Liver (tissue), 9 donors: ENCODE measurements around the gene SP140L. TPM values are rescaled to one million over a fixed set of nuclear protein-coding genes. Genes with fewer than 3 reads are reported as not detected.

Source experiments
- DNase-seq: peaks from one replicate; pipeline ENCODE4 v3.0.0-alpha.2; 2017; ENCODE audit warnings: low spot score
- H3K27ac ChIP-seq, 2 donors: one replicate each; pipeline ENCODE4 v1.7.0; 2013; ENCODE audit warnings: inconsistent platforms in 2 of 2, low read length in 2 of 2, control low read depth in 1 of 2, low read depth in 1 of 2, mild to moderate bottlenecking in 1 of 2
- H3K27me3 ChIP-seq, 4 donors: one replicate each; pipeline versions ENCODE4 v1.6.1 to v1.7.0; 2013; ENCODE audit warnings: low read length in 3 of 4, inconsistent platforms in 1 of 4, mild to moderate bottlenecking in 1 of 4, moderate library complexity in 1 of 4; ENCODE audit not compliant: control insufficient read depth in 4 of 4, insufficient read depth in 4 of 4
- H3K36me3 ChIP-seq, 4 donors: one replicate each; pipeline versions ENCODE4 v1.6.1 to v1.7.0; 2013; ENCODE audit warnings: low read length in 3 of 4, mild to moderate bottlenecking in 3 of 4, low read depth in 1 of 4, moderate library complexity in 1 of 4; ENCODE audit not compliant: control insufficient read depth in 4 of 4, insufficient read depth in 3 of 4
- H3K4me1 ChIP-seq, 4 donors: one replicate each; pipeline versions ENCODE4 v1.6.1 to v1.7.0; 2013; ENCODE audit warnings: low read length in 3 of 4, mild to moderate bottlenecking in 3 of 4, moderate library complexity in 1 of 4; ENCODE audit not compliant: control insufficient read depth in 4 of 4, insufficient read depth in 4 of 4
- H3K4me3 ChIP-seq, 3 donors: one replicate each; pipeline versions ENCODE4 v1.6.1 to v1.7.0; 2013; ENCODE audit warnings: low read length in 3 of 3, control low read depth in 1 of 3, low read depth in 1 of 3, mild to moderate bottlenecking in 1 of 3
- H3K9ac ChIP-seq, 2 donors: one replicate each; pipeline ENCODE4 v1.7.0; 2013; ENCODE audit warnings: low read length in 2 of 2, mild to moderate bottlenecking in 2 of 2, moderate library complexity in 2 of 2, control low read depth in 1 of 2, low read depth in 1 of 2
- H3K9me3 ChIP-seq, 4 donors: one replicate each; pipeline versions ENCODE4 v1.6.1 to v1.7.0; 2013; ENCODE audit warnings: low read length in 3 of 4; ENCODE audit not compliant: control insufficient read depth in 4 of 4
- EGR1 ChIP-seq, 2 donors: IDR thresholded peaks; 2 replicates each; pipeline ENCODE4 v1.6.1; 2016 to 2018; ENCODE audit warnings: antibody characterized with exemption in 2 of 2, low read depth in 2 of 2
- FOXA2 ChIP-seq: IDR thresholded peaks from 2 replicates; pipeline ENCODE4 v1.6.1; 2016; ENCODE audit warnings: antibody characterized with exemption
- GABPA ChIP-seq, 2 donors: IDR thresholded peaks in 1 of 2; conservative IDR thresholded peaks in 1 of 2; 2 replicates each; pipeline ENCODE4 v1.6.1; 2016; ENCODE audit warnings: antibody characterized with exemption in 2 of 2, mild to moderate bottlenecking in 1 of 2, moderate library complexity in 1 of 2
- HNF4G ChIP-seq: IDR thresholded peaks from 2 replicates; pipeline ENCODE4 v1.6.1; 2016; ENCODE audit warnings: antibody characterized with exemption
- JUND ChIP-seq, 2 donors: IDR thresholded peaks; 2 replicates each; pipeline ENCODE4 v1.6.1; 2016; ENCODE audit warnings: antibody characterized with exemption in 2 of 2
- RAD21 ChIP-seq, 2 donors: IDR thresholded peaks; 2 replicates each; pipeline ENCODE4 v1.6.1; 2016; ENCODE audit warnings: antibody characterized with exemption in 2 of 2, mild to moderate bottlenecking in 2 of 2
- RXRA ChIP-seq, 2 donors: IDR thresholded peaks; 2 replicates each; pipeline ENCODE4 v1.6.1; 2017 to 2018; ENCODE audit warnings: antibody characterized with exemption in 2 of 2, mild to moderate bottlenecking in 1 of 2
- SP1 ChIP-seq: IDR thresholded peaks from 2 replicates; pipeline ENCODE4 v1.6.1; 2018; ENCODE audit warnings: antibody characterized with exemption, mild to moderate bottlenecking
- TAF1 ChIP-seq: conservative IDR thresholded peaks from 2 replicates; pipeline ENCODE4 v1.6.1; 2016; ENCODE audit warnings: antibody characterized with exemption, mild to moderate bottlenecking
- YY1 ChIP-seq: IDR thresholded peaks from 2 replicates; pipeline ENCODE4 v1.6.1; 2016; ENCODE audit warnings: antibody characterized with exemption, mild to moderate bottlenecking
- WGBS: extraction: QIAGEN DNeasy Blood & Tissue Kit; methylation state at CpG from one replicate; pipeline ENCODE4 v1.1.7; 2013; 5-methylcytosine and 5-hydroxymethylcytosine counted together
- polyA plus RNA-seq, 2 donors: library from polyadenylated mRNA; stranded (reverse) in 1 of 2; unstranded in 1 of 2; fragments of 200-250 nt in 1 of 2; fragments of >200 nt in 1 of 2; fragmentation: Nextera tagmentation in 1 of 2; extraction: Ambion mirVana in 1 of 2; gene quantifications; one replicate each; pipeline versions ENCODE4 v1.2.1 to v1.2.3, GENCODE V29; 2013 to 2015
- total RNA-seq, 2 donors: library from RNA; depleted of rRNA; stranded (reverse); fragments of >200 nt; gene quantifications; one replicate each; pipeline ENCODE4 v1.2.3, GENCODE V29; 2014
- TF ChIP-seq, protein P1 (sequence below): IDR thresholded peaks from 2 replicates; pipeline ENCODE4 v1.6.1; 2016; ENCODE audit warnings: antibody characterized with exemption, mild to moderate bottlenecking
- TF ChIP-seq, protein P2 (sequence below): IDR thresholded peaks from 2 replicates; pipeline ENCODE4 v1.6.1; 2016; ENCODE audit warnings: antibody characterized with exemption
- TF ChIP-seq, protein P3 (sequence below): fragments of 150-350 bp; IDR thresholded peaks from 2 replicates; pipeline ENCODE4 v1.5.1; 2017; ENCODE audit warnings: improper control_type of control experiment, low read depth, low read length; ENCODE audit not compliant: missing input control
- TF ChIP-seq, protein P4 (sequence below): IDR thresholded peaks from 2 replicates; pipeline ENCODE4 v1.6.1; 2016; ENCODE audit warnings: antibody characterized with exemption
- TF ChIP-seq, protein P5 (sequence below): IDR thresholded peaks from 2 replicates; pipeline ENCODE4 v1.6.1; 2016; ENCODE audit warnings: antibody characterized with exemption
- donor health status: healthy.
- donor health status: healthy.
- donor health status: healthy.
- donor health status: healthy.
- donor health status: healthy.

The SP140L gene
- total and polyA plus RNA-seq, 4 donors, result 3.1 to 21.5 (median 6.6) TPM

DNA sequence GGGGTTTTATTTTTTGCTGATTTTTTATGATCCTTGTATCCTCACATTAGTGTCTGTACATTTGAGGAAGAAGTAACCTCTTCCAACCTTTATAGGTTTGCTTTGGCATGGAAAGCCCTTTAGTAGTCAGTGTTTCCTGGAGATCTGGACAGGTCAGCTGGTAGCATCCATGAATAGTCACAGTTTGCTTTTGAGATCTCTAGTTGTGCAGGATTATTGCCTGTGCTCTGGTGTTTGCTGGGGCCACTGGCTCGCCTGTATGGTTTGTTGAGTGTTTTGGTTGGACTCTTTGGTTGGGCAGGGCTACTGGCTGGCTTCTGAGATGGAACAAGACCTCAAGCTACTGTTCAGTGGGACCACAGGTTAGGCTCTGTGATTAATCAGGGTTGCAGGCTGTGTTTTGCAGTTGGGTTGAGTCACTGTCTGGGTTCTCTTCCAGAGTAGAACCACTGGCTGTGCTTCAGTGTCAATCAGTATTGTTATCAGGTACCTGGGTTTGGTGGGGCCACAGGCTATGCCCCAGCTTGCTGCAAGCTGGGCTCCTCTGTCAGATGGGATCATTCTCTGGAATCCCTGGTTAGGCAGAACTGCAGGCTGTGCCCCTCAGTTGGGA is 20.0 kb downstream of the SP140L start:
- Histone ChIP-seq H3K9ac (no peak overlapping the region), H3K27ac (no peak overlapping the region), H3K36me3 (no peaks in the 10 kb centered on the region), H3K4me1 (peaks cover 3 to 15% (median 7%) of the 10 kb centered on the region in 4 donors), H3K4me3 (no peak overlapping the region), H3K27me3 (no peaks in the 10 kb centered on the region), H3K9me3 (no peaks in the 10 kb centered on the region)
- no peak for DNase-seq
- TF ChIP-seq RXRA (IDR thresholded peaks at IDR 0.05), result no peak
- no peak for TF ChIP-seq RAD21 (IDR thresholded peaks at IDR 0.05)
- TF ChIP-seq, protein P1, sequence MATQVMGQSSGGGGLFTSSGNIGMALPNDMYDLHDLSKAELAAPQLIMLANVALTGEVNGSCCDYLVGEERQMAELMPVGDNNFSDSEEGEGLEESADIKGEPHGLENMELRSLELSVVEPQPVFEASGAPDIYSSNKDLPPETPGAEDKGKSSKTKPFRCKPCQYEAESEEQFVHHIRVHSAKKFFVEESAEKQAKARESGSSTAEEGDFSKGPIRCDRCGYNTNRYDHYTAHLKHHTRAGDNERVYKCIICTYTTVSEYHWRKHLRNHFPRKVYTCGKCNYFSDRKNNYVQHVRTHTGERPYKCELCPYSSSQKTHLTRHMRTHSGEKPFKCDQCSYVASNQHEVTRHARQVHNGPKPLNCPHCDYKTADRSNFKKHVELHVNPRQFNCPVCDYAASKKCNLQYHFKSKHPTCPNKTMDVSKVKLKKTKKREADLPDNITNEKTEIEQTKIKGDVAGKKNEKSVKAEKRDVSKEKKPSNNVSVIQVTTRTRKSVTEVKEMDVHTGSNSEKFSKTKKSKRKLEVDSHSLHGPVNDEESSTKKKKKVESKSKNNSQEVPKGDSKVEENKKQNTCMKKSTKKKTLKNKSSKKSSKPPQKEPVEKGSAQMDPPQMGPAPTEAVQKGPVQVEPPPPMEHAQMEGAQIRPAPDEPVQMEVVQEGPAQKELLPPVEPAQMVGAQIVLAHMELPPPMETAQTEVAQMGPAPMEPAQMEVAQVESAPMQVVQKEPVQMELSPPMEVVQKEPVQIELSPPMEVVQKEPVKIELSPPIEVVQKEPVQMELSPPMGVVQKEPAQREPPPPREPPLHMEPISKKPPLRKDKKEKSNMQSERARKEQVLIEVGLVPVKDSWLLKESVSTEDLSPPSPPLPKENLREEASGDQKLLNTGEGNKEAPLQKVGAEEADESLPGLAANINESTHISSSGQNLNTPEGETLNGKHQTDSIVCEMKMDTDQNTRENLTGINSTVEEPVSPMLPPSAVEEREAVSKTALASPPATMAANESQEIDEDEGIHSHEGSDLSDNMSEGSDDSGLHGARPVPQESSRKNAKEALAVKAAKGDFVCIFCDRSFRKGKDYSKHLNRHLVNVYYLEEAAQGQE, result no peak
- TF ChIP-seq TAF1, result no peak
- TF ChIP-seq GABPA (IDR thresholded peaks at IDR 0.05 in 1 of 2, conservative IDR thresholded peaks at IDR 0.05 in 1 of 2), result no peak
- TF ChIP-seq SP1, result no peak
- TF ChIP-seq, protein P2, sequence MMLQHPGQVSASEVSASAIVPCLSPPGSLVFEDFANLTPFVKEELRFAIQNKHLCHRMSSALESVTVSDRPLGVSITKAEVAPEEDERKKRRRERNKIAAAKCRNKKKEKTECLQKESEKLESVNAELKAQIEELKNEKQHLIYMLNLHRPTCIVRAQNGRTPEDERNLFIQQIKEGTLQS, result no peak
- TF ChIP-seq, protein P3, sequence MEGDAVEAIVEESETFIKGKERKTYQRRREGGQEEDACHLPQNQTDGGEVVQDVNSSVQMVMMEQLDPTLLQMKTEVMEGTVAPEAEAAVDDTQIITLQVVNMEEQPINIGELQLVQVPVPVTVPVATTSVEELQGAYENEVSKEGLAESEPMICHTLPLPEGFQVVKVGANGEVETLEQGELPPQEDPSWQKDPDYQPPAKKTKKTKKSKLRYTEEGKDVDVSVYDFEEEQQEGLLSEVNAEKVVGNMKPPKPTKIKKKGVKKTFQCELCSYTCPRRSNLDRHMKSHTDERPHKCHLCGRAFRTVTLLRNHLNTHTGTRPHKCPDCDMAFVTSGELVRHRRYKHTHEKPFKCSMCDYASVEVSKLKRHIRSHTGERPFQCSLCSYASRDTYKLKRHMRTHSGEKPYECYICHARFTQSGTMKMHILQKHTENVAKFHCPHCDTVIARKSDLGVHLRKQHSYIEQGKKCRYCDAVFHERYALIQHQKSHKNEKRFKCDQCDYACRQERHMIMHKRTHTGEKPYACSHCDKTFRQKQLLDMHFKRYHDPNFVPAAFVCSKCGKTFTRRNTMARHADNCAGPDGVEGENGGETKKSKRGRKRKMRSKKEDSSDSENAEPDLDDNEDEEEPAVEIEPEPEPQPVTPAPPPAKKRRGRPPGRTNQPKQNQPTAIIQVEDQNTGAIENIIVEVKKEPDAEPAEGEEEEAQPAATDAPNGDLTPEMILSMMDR, result no peak
- TF ChIP-seq HNF4G, result no peak
- TF ChIP-seq FOXA2, result no peak
- TF ChIP-seq, protein P4, sequence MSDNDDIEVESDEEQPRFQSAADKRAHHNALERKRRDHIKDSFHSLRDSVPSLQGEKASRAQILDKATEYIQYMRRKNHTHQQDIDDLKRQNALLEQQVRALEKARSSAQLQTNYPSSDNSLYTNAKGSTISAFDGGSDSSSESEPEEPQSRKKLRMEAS, result no peak
- no peak for TF ChIP-seq YY1
- TF ChIP-seq, protein P5, sequence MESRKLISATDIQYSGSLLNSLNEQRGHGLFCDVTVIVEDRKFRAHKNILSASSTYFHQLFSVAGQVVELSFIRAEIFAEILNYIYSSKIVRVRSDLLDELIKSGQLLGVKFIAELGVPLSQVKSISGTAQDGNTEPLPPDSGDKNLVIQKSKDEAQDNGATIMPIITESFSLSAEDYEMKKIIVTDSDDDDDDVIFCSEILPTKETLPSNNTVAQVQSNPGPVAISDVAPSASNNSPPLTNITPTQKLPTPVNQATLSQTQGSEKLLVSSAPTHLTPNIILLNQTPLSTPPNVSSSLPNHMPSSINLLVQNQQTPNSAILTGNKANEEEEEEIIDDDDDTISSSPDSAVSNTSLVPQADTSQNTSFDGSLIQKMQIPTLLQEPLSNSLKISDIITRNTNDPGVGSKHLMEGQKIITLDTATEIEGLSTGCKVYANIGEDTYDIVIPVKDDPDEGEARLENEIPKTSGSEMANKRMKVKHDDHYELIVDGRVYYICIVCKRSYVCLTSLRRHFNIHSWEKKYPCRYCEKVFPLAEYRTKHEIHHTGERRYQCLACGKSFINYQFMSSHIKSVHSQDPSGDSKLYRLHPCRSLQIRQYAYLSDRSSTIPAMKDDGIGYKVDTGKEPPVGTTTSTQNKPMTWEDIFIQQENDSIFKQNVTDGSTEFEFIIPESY, result no peak
- no peak for TF ChIP-seq JUND (IDR thresholded peaks at IDR 0.05)
- no peak for TF ChIP-seq EGR1 (IDR thresholded peaks at IDR 0.05; ENCODE audit: low read depth in 2 of 2)
- 85% methylated on average over 1 of the region's 1 CpG for WGBS
